Cardiac muscle cell (in vitro differentiated cells and primary cell): ENCODE results near the gene MCM6. TPM values are rescaled to one million over a fixed set of nuclear protein-coding genes. Genes with fewer than 3 reads are reported as not detected.

Experiments
- DNase-seq, 2 donors: peaks; one replicate each; pipeline versions ENCODE4 v3.0.0 to v3.0.0-alpha.2; 2010 to 2017; ENCODE audit warnings: low read depth in 1 of 2, low spot score in 1 of 2
- H3K27ac ChIP-seq: fragments of 200-600 bp; sonication (generic); 2 replicates; pipeline ENCODE4 v1.5.1; 2016
- H3K27me3 ChIP-seq: fragments of 200-600 bp; sonication (generic); 2 replicates; pipeline ENCODE4 v1.6.0; 2016; ENCODE audit warnings: control low read depth
- H3K36me3 ChIP-seq: fragments of 200-600 bp; sonication (generic); 2 replicates; pipeline ENCODE4 v1.5.1; 2016; ENCODE audit warnings: control low read depth
- H3K4me1 ChIP-seq: fragments of 200-600 bp; sonication (generic); 2 replicates; pipeline ENCODE4 v1.8.1; 2017; ENCODE audit warnings: low read depth, mild to moderate bottlenecking, mixed run types
- H3K4me3 ChIP-seq: fragments of 200-600 bp; sonication (generic); 2 replicates; pipeline ENCODE4 v1.5.1; 2016; ENCODE audit warnings: mild to moderate bottlenecking
- H3K9me3 ChIP-seq: fragments of 200-600 bp; sonication (generic); 2 replicates; pipeline ENCODE4 v1.5.1; 2017; ENCODE audit warnings: low read depth, mild to moderate bottlenecking, control low read depth
- polyA plus RNA-seq: library from polyadenylated mRNA; unstranded; fragments of >200 nt; fragmentation: Nextera tagmentation; extraction: Ambion mirVana; gene quantifications from 2 replicates; pipeline ENCODE4 v1.2.1, GENCODE V29; 2016
- total RNA-seq: library from RNA; depleted of rRNA; stranded (reverse); fragments of >200 nt; gene quantifications from 2 replicates; pipeline ENCODE4 v1.2.3, GENCODE V29; 2016
- TF ChIP-seq, protein P1 (sequence below): IDR thresholded peaks from 2 replicates; pipeline ENCODE4 v1.5.1; 2012; ENCODE audit warnings: low read depth, mild to moderate bottlenecking, low read length

MCM6 gene
- total and polyA plus RNA-seq, 2 experiments from 2014 or later = 12.8 to 32.0 TPM

DNA sequence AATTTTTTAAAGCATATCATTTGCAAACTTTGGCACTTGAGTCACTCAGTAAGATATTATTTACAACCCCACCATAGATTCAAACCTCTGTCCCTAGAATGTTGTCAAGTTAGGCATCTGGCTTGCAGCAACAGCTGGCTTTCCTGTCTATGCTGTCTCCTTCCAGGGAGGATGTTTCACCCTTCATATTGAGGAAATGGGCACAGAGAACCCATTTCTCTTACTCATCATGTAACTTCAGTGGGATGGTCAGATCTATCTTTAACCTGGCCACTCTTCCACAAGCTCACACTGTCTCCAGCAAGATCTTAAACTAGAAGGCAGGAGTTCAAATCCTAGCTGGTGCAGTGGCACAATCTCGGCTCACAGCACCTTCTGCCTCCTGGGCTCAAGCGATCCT is 55.1 kb downstream of the MCM6 start:
- no peak for DNase-seq
- H3K36me3 ChIP-seq = no peaks in the 10 kb centered on the region
- no peaks in the 10 kb centered on the region for H3K9me3 ChIP-seq
- no peaks in the 10 kb centered on the region for H3K4me1 ChIP-seq
- no peak overlapping the region for H3K4me3 ChIP-seq
- H3K27ac ChIP-seq = no peak overlapping the region
- H3K27me3 ChIP-seq = no peaks in the 10 kb centered on the region
- TF ChIP-seq, protein P1, sequence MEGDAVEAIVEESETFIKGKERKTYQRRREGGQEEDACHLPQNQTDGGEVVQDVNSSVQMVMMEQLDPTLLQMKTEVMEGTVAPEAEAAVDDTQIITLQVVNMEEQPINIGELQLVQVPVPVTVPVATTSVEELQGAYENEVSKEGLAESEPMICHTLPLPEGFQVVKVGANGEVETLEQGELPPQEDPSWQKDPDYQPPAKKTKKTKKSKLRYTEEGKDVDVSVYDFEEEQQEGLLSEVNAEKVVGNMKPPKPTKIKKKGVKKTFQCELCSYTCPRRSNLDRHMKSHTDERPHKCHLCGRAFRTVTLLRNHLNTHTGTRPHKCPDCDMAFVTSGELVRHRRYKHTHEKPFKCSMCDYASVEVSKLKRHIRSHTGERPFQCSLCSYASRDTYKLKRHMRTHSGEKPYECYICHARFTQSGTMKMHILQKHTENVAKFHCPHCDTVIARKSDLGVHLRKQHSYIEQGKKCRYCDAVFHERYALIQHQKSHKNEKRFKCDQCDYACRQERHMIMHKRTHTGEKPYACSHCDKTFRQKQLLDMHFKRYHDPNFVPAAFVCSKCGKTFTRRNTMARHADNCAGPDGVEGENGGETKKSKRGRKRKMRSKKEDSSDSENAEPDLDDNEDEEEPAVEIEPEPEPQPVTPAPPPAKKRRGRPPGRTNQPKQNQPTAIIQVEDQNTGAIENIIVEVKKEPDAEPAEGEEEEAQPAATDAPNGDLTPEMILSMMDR = no peak

DNA sequence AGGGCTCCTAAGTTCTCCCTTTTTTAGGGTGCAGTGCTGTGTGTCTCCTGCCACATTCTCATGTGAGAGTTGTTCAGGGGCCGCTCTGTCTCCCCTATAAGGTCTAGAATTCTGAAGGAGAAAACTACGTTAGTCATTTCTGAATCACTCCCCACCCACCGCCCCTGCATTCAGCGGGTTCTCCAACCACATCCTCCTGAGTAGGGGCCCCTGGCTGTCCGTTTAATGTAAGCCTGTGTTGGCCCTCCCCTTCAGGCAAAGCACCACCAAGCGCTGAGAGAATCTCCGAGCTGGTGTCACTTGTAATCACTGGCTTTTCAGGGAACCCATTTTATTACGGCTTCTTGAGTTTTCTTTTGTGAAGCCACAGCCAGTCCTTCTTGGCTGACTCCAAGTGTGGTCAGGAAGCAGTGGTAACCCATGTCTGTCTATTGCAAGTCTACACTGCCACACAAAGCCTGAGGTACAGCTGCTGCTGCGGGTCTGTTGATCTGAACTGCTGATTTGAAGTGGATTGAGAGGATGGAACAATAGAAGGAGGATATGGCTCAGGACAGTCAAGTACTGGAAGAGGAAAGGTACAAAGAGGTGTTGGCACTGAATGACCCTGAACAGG is 56.1 kb downstream of the MCM6 start:
- Histone ChIP-seq H3K9me3 (no peaks in the 10 kb centered on the region), H3K4me3 (no peak overlapping the region), H3K27ac (no peak overlapping the region), H3K27me3 (no peaks in the 10 kb centered on the region), H3K36me3 (no peaks in the 10 kb centered on the region), H3K4me1 (no peaks in the 10 kb centered on the region)
- DNase-seq = peak in 1 of 2 donors; percentile 21
- TF ChIP-seq, protein P1 = no peak

DNA sequence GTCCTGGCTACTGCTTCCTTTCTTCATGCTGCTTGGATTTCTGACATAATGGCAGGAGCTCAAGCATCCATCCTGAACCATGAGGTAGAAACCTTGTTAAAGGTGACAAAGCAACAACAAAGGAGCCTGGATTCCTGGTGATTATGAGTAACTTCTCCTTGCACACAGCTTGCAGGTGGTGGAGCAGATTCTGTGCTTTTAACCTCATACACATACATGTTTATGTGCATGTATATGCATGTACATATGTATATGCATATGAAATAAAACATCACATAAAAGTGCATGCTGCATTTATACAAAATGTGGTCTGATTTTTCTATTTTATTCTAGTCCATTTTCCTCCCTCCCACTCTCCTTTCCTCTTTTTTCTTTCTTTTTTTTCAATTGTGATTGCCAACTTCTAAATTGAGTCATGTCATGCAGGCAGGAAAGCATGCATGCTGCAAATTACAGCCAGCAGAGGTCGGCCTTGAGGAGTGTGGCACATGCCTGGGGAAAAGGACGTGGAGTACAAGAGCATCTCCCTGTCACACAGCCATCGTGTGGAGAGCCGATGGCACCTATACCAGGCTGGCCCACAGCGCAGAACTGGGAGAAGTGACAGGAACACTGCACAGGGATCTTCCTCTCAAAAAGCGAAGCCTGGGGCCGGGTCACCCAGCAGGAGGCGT is 57.2 kb downstream of the MCM6 start:
- Histone ChIP-seq H3K4me3 (no peak overlapping the region), H3K27me3 (no peaks in the 10 kb centered on the region), H3K4me1 (no peaks in the 10 kb centered on the region), H3K36me3 (no peaks in the 10 kb centered on the region), H3K9me3 (no peaks in the 10 kb centered on the region), H3K27ac (no peak overlapping the region)
- TF ChIP-seq, protein P1 = peak; percentile 41
- DNase-seq = peak in 1 of 2 donors; percentile 41

DNA sequence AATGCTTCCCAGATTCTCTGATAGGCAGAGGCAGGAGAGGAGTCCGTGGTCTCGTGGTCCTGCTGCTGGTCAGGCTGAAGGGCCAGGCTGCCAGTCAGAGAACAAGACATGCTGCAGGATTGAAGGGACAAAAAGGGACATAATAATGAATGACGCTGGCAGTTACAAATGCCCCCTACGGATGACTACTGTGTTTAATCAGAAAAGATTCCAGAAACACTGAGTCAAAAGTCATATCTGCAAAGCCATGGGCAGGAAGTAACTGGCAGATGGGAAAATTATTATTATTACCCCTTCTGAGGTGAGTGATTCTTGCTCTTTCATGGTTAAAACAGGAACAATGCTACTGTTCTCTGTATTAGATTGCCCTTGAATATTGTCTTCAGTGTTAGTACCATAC is 58.3 kb downstream of the MCM6 start:
- H3K27me3 ChIP-seq = no peaks in the 10 kb centered on the region
- no peak overlapping the region for H3K27ac ChIP-seq
- no peak overlapping the region for H3K4me3 ChIP-seq
- no peaks in the 10 kb centered on the region for H3K4me1 ChIP-seq
- TF ChIP-seq, protein P1 = no peak
- DNase-seq = no peak
- H3K9me3 ChIP-seq = no peaks in the 10 kb centered on the region
- no peaks in the 10 kb centered on the region for H3K36me3 ChIP-seq

DNA sequence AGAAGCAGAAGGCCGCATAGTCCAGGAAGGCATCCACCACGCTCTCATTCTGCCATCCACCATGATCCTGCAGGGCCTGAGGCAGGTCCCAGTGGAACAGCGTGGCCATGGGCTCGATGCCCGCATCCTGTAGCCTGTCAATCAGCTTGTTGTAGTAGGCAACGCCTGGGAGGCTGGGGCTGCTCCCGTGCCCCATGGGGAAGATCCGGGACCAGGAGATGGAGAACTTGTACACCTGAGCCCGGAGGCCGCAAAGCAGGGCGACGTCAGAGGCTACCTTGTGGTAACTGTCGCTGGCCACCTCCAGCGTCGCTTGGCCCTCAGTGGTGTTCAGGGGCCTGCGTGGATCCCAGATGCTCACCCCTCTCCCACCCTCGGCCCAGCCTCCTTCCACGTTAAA is 58.8 kb downstream of the MCM6 start:
- Histone ChIP-seq H3K4me1 (no peaks in the 10 kb centered on the region), H3K27me3 (no peaks in the 10 kb centered on the region), H3K27ac (no peak overlapping the region), H3K36me3 (no peaks in the 10 kb centered on the region), H3K9me3 (no peaks in the 10 kb centered on the region), H3K4me3 (no peak overlapping the region)
- TF ChIP-seq, protein P1 = no peak
- DNase-seq = no peak
